Astrocyte (in vitro differentiated cells and primary cell): ENCODE measurements around the gene ARMCX6.
A peak's percentile ranks its signal among the peaks of the same experiment; 100 is the strongest.

Experiments
- EZH2 ChIP-seq: IDR thresholded peaks from 2 replicates; pipeline ENCODE4 v1.6.1; 2012; ENCODE audit warnings: mild to moderate bottlenecking, low read length, inconsistent platforms; ENCODE audit not compliant: insufficient read depth
- TF ChIP-seq, protein P1 (sequence below): IDR thresholded peaks from 2 replicates; pipeline ENCODE4 v1.5.1; 2011; ENCODE audit warnings: low read depth, mild to moderate bottlenecking, inconsistent platforms, low read length, moderate library complexity; ENCODE audit not compliant: insufficient read depth

DNA sequence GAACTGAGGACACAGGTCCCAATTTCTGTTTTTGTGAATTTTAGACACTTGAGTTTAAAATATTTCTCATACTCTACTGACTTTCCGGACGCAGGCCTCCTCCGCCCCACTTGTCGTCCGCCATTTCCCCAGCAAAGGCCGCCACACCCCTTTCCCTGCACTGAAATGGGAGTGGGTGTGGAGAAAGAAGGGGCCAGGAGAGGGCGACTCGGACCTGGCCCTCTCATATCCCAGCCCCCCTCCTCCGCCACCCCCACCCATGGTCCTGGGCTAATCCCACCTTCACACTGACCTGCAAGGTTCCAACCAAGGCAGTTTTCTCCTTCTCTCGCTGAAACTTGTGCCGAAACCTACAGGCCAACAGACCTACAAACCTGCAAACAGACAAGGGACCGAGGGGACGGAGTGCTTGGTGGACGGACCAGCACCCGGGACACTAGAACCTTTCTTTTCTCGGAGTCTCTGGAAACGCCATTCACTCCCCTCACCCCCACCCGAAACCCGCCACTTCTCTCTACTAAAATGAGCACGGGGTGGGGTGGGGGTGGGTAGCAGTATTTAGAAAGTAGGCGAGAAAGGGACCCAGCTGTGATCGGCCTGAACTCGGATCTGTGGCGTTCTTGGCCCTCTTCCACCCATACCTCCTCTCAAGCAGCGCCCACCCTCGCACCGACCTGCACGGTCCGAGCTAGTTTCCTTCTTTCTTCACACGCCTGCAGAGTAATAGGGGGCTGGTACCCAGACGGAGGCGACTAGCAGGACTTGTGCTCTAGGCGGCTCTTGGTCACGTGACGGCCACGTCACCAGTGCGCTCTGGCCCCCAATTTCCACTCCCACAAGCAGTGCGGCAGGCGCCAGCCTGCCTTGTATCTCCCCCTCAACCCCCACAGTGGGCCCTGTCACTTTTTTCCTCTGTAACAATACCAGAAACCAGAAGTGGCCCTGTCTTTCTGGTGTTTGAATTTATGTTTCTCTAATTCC is at the start of gene ARMCX6:
- TF ChIP-seq, protein P1, sequence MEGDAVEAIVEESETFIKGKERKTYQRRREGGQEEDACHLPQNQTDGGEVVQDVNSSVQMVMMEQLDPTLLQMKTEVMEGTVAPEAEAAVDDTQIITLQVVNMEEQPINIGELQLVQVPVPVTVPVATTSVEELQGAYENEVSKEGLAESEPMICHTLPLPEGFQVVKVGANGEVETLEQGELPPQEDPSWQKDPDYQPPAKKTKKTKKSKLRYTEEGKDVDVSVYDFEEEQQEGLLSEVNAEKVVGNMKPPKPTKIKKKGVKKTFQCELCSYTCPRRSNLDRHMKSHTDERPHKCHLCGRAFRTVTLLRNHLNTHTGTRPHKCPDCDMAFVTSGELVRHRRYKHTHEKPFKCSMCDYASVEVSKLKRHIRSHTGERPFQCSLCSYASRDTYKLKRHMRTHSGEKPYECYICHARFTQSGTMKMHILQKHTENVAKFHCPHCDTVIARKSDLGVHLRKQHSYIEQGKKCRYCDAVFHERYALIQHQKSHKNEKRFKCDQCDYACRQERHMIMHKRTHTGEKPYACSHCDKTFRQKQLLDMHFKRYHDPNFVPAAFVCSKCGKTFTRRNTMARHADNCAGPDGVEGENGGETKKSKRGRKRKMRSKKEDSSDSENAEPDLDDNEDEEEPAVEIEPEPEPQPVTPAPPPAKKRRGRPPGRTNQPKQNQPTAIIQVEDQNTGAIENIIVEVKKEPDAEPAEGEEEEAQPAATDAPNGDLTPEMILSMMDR, result peak; percentile 16
- TF ChIP-seq EZH2, result no peak
